ENCODE data around the gene SHISAL2B. TPM values are rescaled to one million over a fixed set of nuclear protein-coding genes. Genes with fewer than 3 reads are reported as not detected.

The SHISAL2B gene
- not detected for total RNA-seq

GRCh38 chr5:64690417-64691151 lies at the start of gene SHISAL2B:
SHISAL2B (plus strand) TSS chr5:64690503; CDS start chr5:64690624, 121 bp downstream.
- intact Hi-C loops (cut with DNase I), result no loop called here
- TF ChIP-seq CTCF (IDR thresholded peaks at IDR 0.05), result no peak
- Histone ChIP-seq H3K27me3 (no peaks in the 10 kb centered on the region), H3K27ac (no peak within 1 kb of the TSS), H3K4me3 (peak within 1 kb of the TSS; percentile 39 to 48), H3K36me3 (no peaks in the 10 kb centered on the region), H3K4me1 (no peaks in the 10 kb centered on the region), H3K9me3 (no peaks in the 10 kb centered on the region)
- DNase-seq (ENCODE audit: low spot score in 2 of 2), result no peak

- intact Hi-C loops (cut with DNase I), result loop anchor here (5.0 kb wide), 1 partner anchor 842 kb away; no protein-coding TSS in a partner anchor
- H3K27me3 ChIP-seq, result no peaks in the 10 kb centered on the region
Observed at GRCh38 chr5:64644831-64645230, 45.5 kb upstream of the SHISAL2B start.

GRCh38 chr5:64646169-64646568 lies 44.1 kb upstream of the SHISAL2B start:
- Histone ChIP-seq H3K4me1 (no peaks in the 10 kb centered on the region), H3K27ac (no peak overlapping the region), H3K27me3 (no peaks in the 10 kb centered on the region), H3K36me3 (no peaks in the 10 kb centered on the region), H3K9me3 (no peaks in the 10 kb centered on the region), H3K4me3 (no peak overlapping the region)
- no peak for DNase-seq (ENCODE audit: low spot score in 2 of 2)
- intact Hi-C loops (cut with DNase I), result no loop called here
- TF ChIP-seq CTCF (IDR thresholded peaks at IDR 0.05), result no peak

More at GRCh38 chr5:64644831-64645230, 45.5 kb upstream of the SHISAL2B start:
- no peaks in the 10 kb centered on the region for H3K36me3 ChIP-seq
- no peak for DNase-seq (ENCODE audit: low spot score in 2 of 2)
- H3K4me3 ChIP-seq, result no peak overlapping the region
- no peaks in the 10 kb centered on the region for H3K9me3 ChIP-seq
- H3K4me1 ChIP-seq, result no peaks in the 10 kb centered on the region
- no peak overlapping the region for H3K27ac ChIP-seq
- TF ChIP-seq CTCF (IDR thresholded peaks at IDR 0.05), result no peak

- Histone ChIP-seq H3K9me3 (no peaks in the 10 kb centered on the region), H3K4me3 (no peak overlapping the region), H3K27ac (no peak overlapping the region), H3K36me3 (no peaks in the 10 kb centered on the region), H3K4me1 (no peaks in the 10 kb centered on the region), H3K27me3 (no peaks in the 10 kb centered on the region)
- DNase-seq (ENCODE audit: low spot score in 2 of 2), result no peak
- intact Hi-C loops (cut with DNase I), result no loop called here
- TF ChIP-seq CTCF (IDR thresholded peaks at IDR 0.05), result no peak
Observed at GRCh38 chr5:64649512-64649911, 40.8 kb upstream of the SHISAL2B start.

- H3K36me3 ChIP-seq, result no peaks in the 10 kb centered on the region
- no peak for TF ChIP-seq CTCF (IDR thresholded peaks at IDR 0.05)
- H3K27me3 ChIP-seq, result no peaks in the 10 kb centered on the region
- no peak overlapping the region for H3K27ac ChIP-seq
- no peaks in the 10 kb centered on the region for H3K9me3 ChIP-seq
- intact Hi-C loops (cut with DNase I), result no loop called here
- H3K4me1 ChIP-seq, result no peaks in the 10 kb centered on the region
- H3K4me3 ChIP-seq, result no peak overlapping the region
- DNase-seq (ENCODE audit: low spot score in 2 of 2), result no peak
Observed at GRCh38 chr5:64653766-64654560, 36.3 kb upstream of the SHISAL2B start.
